SH-SY5Y (cell line): ENCODE results near the gene TMEM169.

Source experiments
- GATA2 ChIP-seq: IDR thresholded peaks from 2 replicates; pipeline ENCODE4 v1.6.1; 2011; ENCODE audit warnings: mild to moderate bottlenecking, low read depth, low read length
- GATA3 ChIP-seq: IDR thresholded peaks from 2 replicates; pipeline ENCODE4 v1.6.1; 2011; ENCODE audit warnings: low read depth, mild to moderate bottlenecking, low read length, moderate library complexity

GRCh38 chr2:216118474-216118873, 36.8 kb downstream of the TMEM169 start:
- TF ChIP-seq GATA2 (no peak), GATA3 (no peak)
